Esophagus muscularis mucosa (tissue), 3 donors: ENCODE data around the gene KYNU.

Experiments
- POLR2A ChIP-seq: fragments of 450-650 bp; IDR thresholded peaks from one replicate; pipeline ENCODE4 v1.6.1; 2017; ENCODE audit warnings: antibody characterized with exemption, moderate library complexity, mild to moderate bottlenecking, low read depth
- POLR2AphosphoS5 ChIP-seq, 2 donors: sonication (generic); formaldehyde crosslinking; IDR thresholded peaks; one replicate each; pipeline ENCODE4 v1.6.1; 2017; ENCODE audit warnings: antibody characterized with exemption in 2 of 2
- TF ChIP-seq, protein P1 (sequence below), 3 experiments: fragments of 200-600 bp in 2 of 3; fragments of 450-650 bp in 1 of 3; sonication (generic) in 2 of 3; IDR thresholded peaks; one replicate each; pipeline ENCODE4 v1.5.1; 2017 to 2019; ENCODE audit warnings: antibody characterized with exemption in 3 of 3, mild to moderate bottlenecking in 2 of 3, moderate library complexity in 1 of 3

DNA sequence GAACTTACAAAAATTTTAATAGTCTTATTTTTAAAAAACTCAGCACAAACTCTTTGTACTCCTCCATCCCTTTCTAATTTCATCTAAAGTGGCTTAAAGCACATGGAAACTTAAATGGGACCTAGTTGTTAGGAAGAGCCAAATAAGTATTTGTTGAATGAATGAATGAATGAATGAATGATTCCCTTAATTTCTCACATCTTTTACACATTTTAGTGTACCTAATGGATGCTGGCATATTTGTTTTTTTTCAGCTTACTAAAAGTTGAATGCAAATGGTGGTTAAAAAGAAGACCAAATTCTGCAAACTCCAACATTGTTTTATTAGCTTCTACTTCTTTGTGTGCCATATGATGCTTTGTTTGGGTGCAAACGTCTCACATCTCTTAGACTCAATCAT lies 89.6 kb downstream of the KYNU start:
- TF ChIP-seq, protein P1, sequence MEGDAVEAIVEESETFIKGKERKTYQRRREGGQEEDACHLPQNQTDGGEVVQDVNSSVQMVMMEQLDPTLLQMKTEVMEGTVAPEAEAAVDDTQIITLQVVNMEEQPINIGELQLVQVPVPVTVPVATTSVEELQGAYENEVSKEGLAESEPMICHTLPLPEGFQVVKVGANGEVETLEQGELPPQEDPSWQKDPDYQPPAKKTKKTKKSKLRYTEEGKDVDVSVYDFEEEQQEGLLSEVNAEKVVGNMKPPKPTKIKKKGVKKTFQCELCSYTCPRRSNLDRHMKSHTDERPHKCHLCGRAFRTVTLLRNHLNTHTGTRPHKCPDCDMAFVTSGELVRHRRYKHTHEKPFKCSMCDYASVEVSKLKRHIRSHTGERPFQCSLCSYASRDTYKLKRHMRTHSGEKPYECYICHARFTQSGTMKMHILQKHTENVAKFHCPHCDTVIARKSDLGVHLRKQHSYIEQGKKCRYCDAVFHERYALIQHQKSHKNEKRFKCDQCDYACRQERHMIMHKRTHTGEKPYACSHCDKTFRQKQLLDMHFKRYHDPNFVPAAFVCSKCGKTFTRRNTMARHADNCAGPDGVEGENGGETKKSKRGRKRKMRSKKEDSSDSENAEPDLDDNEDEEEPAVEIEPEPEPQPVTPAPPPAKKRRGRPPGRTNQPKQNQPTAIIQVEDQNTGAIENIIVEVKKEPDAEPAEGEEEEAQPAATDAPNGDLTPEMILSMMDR (IDR thresholded peaks at IDR 0.05), result no peak
- TF ChIP-seq POLR2A, result no peak
- no peak for TF ChIP-seq POLR2AphosphoS5 (IDR thresholded peaks at IDR 0.05)
